Spinal cord (tissue), 10 donors: ENCODE results near the gene MYD88. TPM values are rescaled to one million over a fixed set of nuclear protein-coding genes. Genes with fewer than 3 reads are reported as not detected.

ENCODE experiments used
- DNase-seq, 6 donors: peaks; one replicate each; pipeline versions ENCODE4 v3.0.0 to v3.0.0-alpha.2; 2013 to 2015; ENCODE audit warnings: low spot score in 6 of 6, low read depth in 4 of 6
- H3K27ac ChIP-seq: one replicate; pipeline ENCODE4 v1.5.1; 2013; ENCODE audit warnings: low read depth, low read length, control low read depth
- H3K27me3 ChIP-seq: one replicate; pipeline ENCODE4 v1.6.1; 2013; ENCODE audit warnings: low read length; ENCODE audit not compliant: control insufficient read depth, insufficient read depth
- H3K36me3 ChIP-seq: one replicate; pipeline ENCODE4 v1.6.1; 2013; ENCODE audit warnings: low read length; ENCODE audit not compliant: control insufficient read depth, insufficient read depth
- H3K4me1 ChIP-seq: one replicate; pipeline ENCODE4 v1.6.1; 2013; ENCODE audit warnings: low read length; ENCODE audit not compliant: control insufficient read depth, insufficient read depth
- H3K4me3 ChIP-seq: one replicate; pipeline ENCODE4 v1.5.1; 2013; ENCODE audit warnings: low read depth, low read length, control low read depth
- H3K9me3 ChIP-seq: one replicate; pipeline ENCODE4 v1.6.1; 2013; ENCODE audit warnings: low read length; ENCODE audit not compliant: control insufficient read depth, insufficient read depth
- WGBS: methylation state at CpG from one replicate; pipeline ENCODE4 v1.1.5; 2013; ENCODE audit warnings: missing lambda C conversion rate; ENCODE audit not compliant: insufficient coverage; 5-methylcytosine and 5-hydroxymethylcytosine counted together
- polyA plus RNA-seq, 2 donors: library from polyadenylated mRNA; unstranded; fragments of 120-200 nt; gene quantifications; one replicate each; pipeline ENCODE4 v1.2.1, GENCODE V29; 2013; ENCODE audit not compliant: insufficient read length in 2 of 2
- total RNA-seq, 2 donors: library from RNA; depleted of rRNA in 1 of 2; stranded (reverse); fragments of 120-200 nt in 1 of 2; fragments of >200 nt in 1 of 2; gene quantifications; one replicate each; pipeline versions ENCODE4 v1.2.3 to v1.2.4, GENCODE V29; 2013 to 2014
- donor health status: healthy.

The MYD88 gene
- total and polyA plus RNA-seq, 4 donors: 5.1 to 22.2 (median 15.4) TPM

- Histone ChIP-seq H3K4me3 (no peak overlapping the region), H3K36me3 (no peaks in the 10 kb centered on the region), H3K4me1 (peaks cover 13% of the 10 kb centered on the region), H3K27ac (no peak overlapping the region), H3K27me3 (no peaks in the 10 kb centered on the region), H3K9me3 (no peaks in the 10 kb centered on the region)
- no peak for DNase-seq
- no CpG with 5 or more reads among the region's 4 CpGs for WGBS
Observed at GRCh38 chr3:38168151-38169026, 29.9 kb downstream of the MYD88 start.

GRCh38 chr3:38169027-38169317, 30.5 kb downstream of the MYD88 start:
- Histone ChIP-seq H3K27me3 (no peaks in the 10 kb centered on the region), H3K36me3 (no peaks in the 10 kb centered on the region), H3K4me3 (no peak overlapping the region), H3K4me1 (peaks cover 12% of the 10 kb centered on the region), H3K27ac (no peak overlapping the region), H3K9me3 (no peaks in the 10 kb centered on the region)
- DNase-seq: no peak
- WGBS: no CpG with 5 or more reads among the region's 1 CpG

- WGBS: 86% methylated on average over 3 of the region's 4 CpGs
- H3K27me3 ChIP-seq: no peaks in the 10 kb centered on the region
Observed at GRCh38 chr3:38170722-38171121, 32.3 kb downstream of the MYD88 start.

GRCh38 chr3:38171622-38172021, 33.2 kb downstream of the MYD88 start:
- H3K27me3 ChIP-seq: no peaks in the 10 kb centered on the region
- H3K9me3 ChIP-seq: no peaks in the 10 kb centered on the region
- DNase-seq: no peak
- no peaks in the 10 kb centered on the region for H3K36me3 ChIP-seq
- peaks cover 1% of the 10 kb centered on the region for H3K4me1 ChIP-seq
- no CpG with 5 or more reads among the region's 2 CpGs for WGBS
- H3K27ac ChIP-seq: no peak overlapping the region
- no peak overlapping the region for H3K4me3 ChIP-seq

More at GRCh38 chr3:38170722-38171121, 32.3 kb downstream of the MYD88 start:
- Histone ChIP-seq H3K27ac (no peak overlapping the region), H3K9me3 (no peaks in the 10 kb centered on the region), H3K36me3 (no peaks in the 10 kb centered on the region), H3K4me1 (peaks cover 8% of the 10 kb centered on the region), H3K4me3 (no peak overlapping the region)
- DNase-seq: no peak

- no peaks in the 10 kb centered on the region for H3K9me3 ChIP-seq
- DNase-seq: no peak
Observed at GRCh38 chr3:38173834-38174418, 35.5 kb downstream of the MYD88 start.

GRCh38 chr3:38177181-38177580, 38.7 kb downstream of the MYD88 start:
- no CpG with 5 or more reads among the region's 2 CpGs for WGBS
- no peaks in the 10 kb centered on the region for H3K4me1 ChIP-seq
- no peak for DNase-seq
- peaks cover 8% of the 10 kb centered on the region for H3K36me3 ChIP-seq
- no peaks in the 10 kb centered on the region for H3K27me3 ChIP-seq
- no peak overlapping the region for H3K27ac ChIP-seq
- H3K9me3 ChIP-seq: no peaks in the 10 kb centered on the region
- no peak overlapping the region for H3K4me3 ChIP-seq

More at GRCh38 chr3:38173834-38174418, 35.5 kb downstream of the MYD88 start:
- Histone ChIP-seq H3K27me3 (no peaks in the 10 kb centered on the region), H3K36me3 (peaks cover 2% of the 10 kb centered on the region), H3K27ac (no peak overlapping the region), H3K4me3 (no peak overlapping the region), H3K4me1 (no peaks in the 10 kb centered on the region)
- WGBS: 95% methylated on average over 2 of the region's 5 CpGs

GRCh38 chr3:38186781-38187180, 48.3 kb downstream of the MYD88 start:
- no peak overlapping the region for H3K27ac ChIP-seq
- DNase-seq: no peak
- H3K36me3 ChIP-seq: peaks cover 2% of the 10 kb centered on the region
- H3K27me3 ChIP-seq: no peaks in the 10 kb centered on the region
- H3K4me1 ChIP-seq: no peaks in the 10 kb centered on the region
- no peak overlapping the region for H3K4me3 ChIP-seq
- WGBS: no CpG with 5 or more reads among the region's 1 CpG
- H3K9me3 ChIP-seq: no peaks in the 10 kb centered on the region

- Histone ChIP-seq H3K36me3 (no peaks in the 10 kb centered on the region), H3K27me3 (no peaks in the 10 kb centered on the region), H3K4me3 (no peak overlapping the region), H3K9me3 (no peaks in the 10 kb centered on the region), H3K27ac (no peak overlapping the region), H3K4me1 (no peaks in the 10 kb centered on the region)
- no peak for DNase-seq
Observed at GRCh38 chr3:38190481-38190881, 52.0 kb downstream of the MYD88 start.
